Duodenal mucosa (tissue), 2 donors: ENCODE results near the gene TSR1.

Experiments
- H3K27ac ChIP-seq: one replicate; pipeline ENCODE4 v1.7.0; 2013; ENCODE audit warnings: low read depth, low read length
- H3K27me3 ChIP-seq, 2 donors: one replicate each; pipeline ENCODE4 v1.7.0; 2013; ENCODE audit warnings: low read length in 2 of 2, control low read depth in 1 of 2; ENCODE audit not compliant: insufficient read depth in 2 of 2, control insufficient read depth in 1 of 2
- H3K36me3 ChIP-seq, 2 donors: one replicate each; pipeline ENCODE4 v1.7.0; 2013; ENCODE audit warnings: low read length in 2 of 2, control low read depth in 1 of 2; ENCODE audit not compliant: insufficient read depth in 2 of 2, control insufficient read depth in 1 of 2
- H3K4me1 ChIP-seq, 2 donors: one replicate each; pipeline ENCODE4 v1.7.0; 2013; ENCODE audit warnings: low read length in 2 of 2, control low read depth in 1 of 2; ENCODE audit not compliant: insufficient read depth in 2 of 2, control insufficient read depth in 1 of 2
- H3K4me3 ChIP-seq, 2 donors: one replicate each; pipeline ENCODE4 v1.7.0; 2013; ENCODE audit warnings: low read length in 2 of 2, low read depth in 1 of 2
- H3K9ac ChIP-seq, 2 donors: one replicate each; pipeline ENCODE4 v1.7.0; 2013; ENCODE audit warnings: low read length in 2 of 2, low read depth in 1 of 2
- H3K9me3 ChIP-seq, 2 donors: one replicate each; pipeline ENCODE4 v1.7.0; 2013; ENCODE audit warnings: low read length in 2 of 2, control low read depth in 1 of 2; ENCODE audit not compliant: control insufficient read depth in 1 of 2

The TSR1 gene

DNA sequence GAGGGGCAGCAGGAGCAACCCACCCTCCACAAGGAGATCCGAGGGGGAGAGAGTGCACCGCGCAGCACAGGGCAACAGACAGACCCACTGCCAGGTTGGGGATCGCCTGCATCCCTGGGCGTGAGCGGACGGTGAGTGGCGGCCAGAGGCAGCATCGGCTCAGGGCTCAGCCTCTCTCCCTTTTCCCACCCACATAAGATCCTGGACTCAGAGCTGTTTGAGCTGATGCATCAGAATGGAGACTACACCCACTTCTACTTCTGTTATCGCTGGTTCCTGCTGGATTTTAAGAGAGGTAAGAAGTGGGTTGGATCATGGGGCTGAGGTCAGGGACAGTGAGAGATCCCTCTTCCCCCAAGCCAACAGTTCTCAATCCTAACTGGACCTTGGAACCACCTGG, 41.4 kb upstream of the TSR1 start:
- no peak overlapping the region for H3K9ac ChIP-seq
- no peak overlapping the region for H3K27ac ChIP-seq
- H3K36me3 ChIP-seq, result peaks cover 21 to 63% of the 10 kb centered on the region in 2 donors
- no peaks in the 10 kb centered on the region for H3K4me1 ChIP-seq
- no peak overlapping the region for H3K4me3 ChIP-seq
- H3K27me3 ChIP-seq, result no peaks in the 10 kb centered on the region
- no peaks in the 10 kb centered on the region for H3K9me3 ChIP-seq

DNA sequence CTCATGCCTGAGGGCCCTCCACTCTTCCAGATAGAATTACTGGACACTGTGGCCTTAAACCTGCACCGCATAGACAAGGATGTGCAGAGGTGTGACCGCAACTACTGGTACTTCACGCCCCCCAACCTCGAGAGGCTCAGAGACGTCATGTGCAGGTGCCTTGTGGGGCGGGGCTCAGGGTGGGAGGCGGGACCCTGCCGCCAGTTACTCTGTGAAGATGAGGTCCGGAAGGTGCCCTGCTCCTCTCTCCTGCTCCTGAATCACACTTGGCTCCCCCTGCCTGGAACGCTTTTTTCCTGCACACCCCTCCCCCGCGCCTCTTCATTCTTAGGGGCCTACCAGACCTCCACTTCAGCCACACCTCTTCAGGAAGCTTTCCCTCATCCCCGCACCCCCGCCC, 39.9 kb upstream of the TSR1 start:
- no peak overlapping the region for H3K27ac ChIP-seq
- no peaks in the 10 kb centered on the region for H3K9me3 ChIP-seq
- H3K4me1 ChIP-seq, result no peaks in the 10 kb centered on the region
- H3K4me3 ChIP-seq, result no peak overlapping the region
- H3K36me3 ChIP-seq, result peaks cover 24 to 68% of the 10 kb centered on the region in 2 donors
- H3K27me3 ChIP-seq, result no peaks in the 10 kb centered on the region
- no peak overlapping the region for H3K9ac ChIP-seq

DNA sequence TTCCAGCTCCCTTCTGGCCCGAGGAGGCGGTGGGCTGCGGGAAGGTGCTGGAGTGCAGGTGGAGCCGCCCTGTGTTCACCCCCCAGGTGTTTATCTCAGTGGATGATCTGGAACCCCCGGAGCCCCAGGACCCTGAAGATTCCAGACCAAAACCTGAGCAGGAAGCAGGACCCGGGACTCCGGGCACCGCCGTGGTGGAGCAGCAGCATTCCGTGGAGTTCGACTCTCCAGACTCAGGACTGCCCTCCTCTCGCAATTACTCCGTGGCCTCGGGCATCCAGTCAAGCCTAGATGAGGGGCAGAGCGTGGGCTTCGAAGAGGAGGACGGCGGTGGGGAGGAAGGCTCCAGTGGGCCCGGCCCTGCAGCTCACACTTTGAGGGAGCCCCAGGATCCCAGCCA, 39.1 kb upstream of the TSR1 start:
- no peaks in the 10 kb centered on the region for H3K27me3 ChIP-seq
- H3K9me3 ChIP-seq, result no peaks in the 10 kb centered on the region
- H3K9ac ChIP-seq, result no peak overlapping the region
- no peak overlapping the region for H3K4me3 ChIP-seq
- no peak overlapping the region for H3K27ac ChIP-seq
- peaks cover 25 to 64% of the 10 kb centered on the region in 2 donors for H3K36me3 ChIP-seq
- no peaks in the 10 kb centered on the region for H3K4me1 ChIP-seq

DNA sequence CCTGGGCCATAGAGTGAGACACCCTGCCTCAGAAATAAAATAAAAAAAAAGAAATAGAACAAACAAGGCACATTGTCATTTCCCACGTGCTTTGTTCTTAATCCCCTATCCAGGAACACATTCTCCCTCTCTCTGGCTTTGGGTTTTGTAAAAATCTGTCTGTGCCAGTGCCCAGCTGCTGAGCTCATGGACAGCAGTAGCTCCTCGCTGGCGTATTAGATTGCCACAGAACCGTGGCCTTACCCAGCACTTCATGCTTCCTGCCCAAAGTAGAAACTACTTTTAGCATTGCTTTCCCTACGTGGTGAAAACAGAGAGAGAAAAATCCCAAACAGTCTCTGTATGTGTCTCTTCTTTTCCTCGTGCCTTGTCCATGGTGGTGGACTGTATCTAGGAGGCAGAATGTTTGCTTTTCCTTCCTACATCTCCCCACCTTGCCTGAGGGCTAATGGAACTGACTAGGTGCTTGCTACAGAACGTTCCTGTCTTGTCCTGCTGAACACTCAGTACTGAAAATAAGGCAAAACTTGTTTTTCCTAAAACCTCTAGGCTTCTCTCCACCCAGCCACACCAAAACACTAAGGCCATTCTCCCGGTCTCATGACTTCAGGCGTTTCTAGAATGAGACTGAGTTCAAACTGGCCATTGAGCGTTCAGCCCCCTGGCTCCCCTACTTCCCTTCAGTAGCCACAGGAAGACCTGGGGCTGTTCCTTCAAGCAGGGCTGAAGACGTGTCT, 38.5 kb upstream of the TSR1 start:
- Histone ChIP-seq H3K27ac (no peak overlapping the region), H3K4me3 (no peak overlapping the region), H3K9ac (no peak overlapping the region), H3K9me3 (no peaks in the 10 kb centered on the region), H3K36me3 (peaks cover 25 to 58% of the 10 kb centered on the region in 2 donors), H3K27me3 (no peaks in the 10 kb centered on the region), H3K4me1 (no peaks in the 10 kb centered on the region)

DNA sequence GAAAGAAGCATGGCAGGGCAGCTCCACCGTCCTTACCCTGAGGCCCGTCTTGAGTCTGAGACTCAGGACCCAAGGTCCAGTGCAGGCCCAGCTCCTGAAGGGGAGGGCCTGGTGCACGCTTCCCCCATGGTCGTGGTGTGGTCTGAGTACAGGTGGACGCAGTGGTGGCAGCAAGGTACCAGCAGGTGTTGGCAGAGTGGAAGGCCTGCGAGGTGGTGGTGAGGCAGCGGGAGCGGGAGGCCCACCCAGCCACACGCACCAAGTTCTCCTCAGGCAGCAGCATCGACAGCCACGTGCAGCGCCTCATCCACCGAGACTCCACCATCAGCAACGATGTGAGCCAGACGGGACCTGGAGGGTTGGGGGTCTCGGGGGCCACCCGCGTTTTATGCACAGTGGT, 36.9 kb upstream of the TSR1 start:
- no peak overlapping the region for H3K9ac ChIP-seq
- no peaks in the 10 kb centered on the region for H3K9me3 ChIP-seq
- no peaks in the 10 kb centered on the region for H3K4me1 ChIP-seq
- no peak overlapping the region for H3K4me3 ChIP-seq
- no peak overlapping the region for H3K27ac ChIP-seq
- no peaks in the 10 kb centered on the region for H3K27me3 ChIP-seq
- peaks cover 20 to 46% of the 10 kb centered on the region in 2 donors for H3K36me3 ChIP-seq

DNA sequence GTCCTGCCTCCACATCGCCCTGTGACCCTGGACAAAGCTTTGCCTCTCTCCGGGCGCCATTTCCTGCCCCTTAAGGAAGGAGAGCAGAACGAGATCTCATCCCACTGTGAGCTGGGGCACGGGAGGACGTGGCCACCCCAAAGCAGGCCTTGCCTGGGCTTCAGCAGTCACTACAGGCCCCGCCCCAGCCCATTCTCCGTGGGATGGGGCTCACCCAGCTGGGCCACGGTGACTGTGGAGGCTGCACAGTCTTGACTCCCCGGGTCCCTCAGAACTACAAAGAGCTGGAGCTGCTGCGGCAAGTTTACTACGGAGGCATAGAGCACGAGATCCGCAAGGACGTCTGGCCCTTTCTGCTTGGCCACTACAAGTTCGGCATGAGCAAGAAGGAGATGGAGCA, 36.4 kb upstream of the TSR1 start:
- Histone ChIP-seq H3K27ac (no peak overlapping the region), H3K9ac (no peak overlapping the region), H3K9me3 (no peaks in the 10 kb centered on the region), H3K4me3 (no peak overlapping the region), H3K4me1 (no peaks in the 10 kb centered on the region), H3K27me3 (no peaks in the 10 kb centered on the region), H3K36me3 (peaks cover 18 to 44% of the 10 kb centered on the region in 2 donors)

DNA sequence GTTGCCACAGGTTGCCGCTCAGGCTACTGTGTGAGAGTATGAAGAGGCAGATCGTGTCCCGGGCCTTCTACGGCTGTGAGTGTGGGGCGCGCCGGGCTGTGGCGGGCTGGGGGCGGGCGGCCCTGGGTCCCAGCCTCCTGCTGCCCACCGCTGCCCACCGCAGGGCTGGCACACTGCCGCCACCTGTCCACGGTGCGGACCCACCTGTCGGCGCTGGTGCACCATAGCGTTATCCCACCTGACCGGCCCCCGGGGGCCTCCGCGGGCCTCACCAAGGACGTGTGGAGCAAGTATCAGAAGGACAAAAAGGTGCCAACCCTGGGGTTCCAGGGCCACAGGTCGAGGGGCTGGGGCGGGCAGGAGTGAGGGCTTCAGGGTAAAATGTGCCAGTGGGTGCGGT, 35.9 kb upstream of the TSR1 start:
- Histone ChIP-seq H3K27ac (no peak overlapping the region), H3K36me3 (peaks cover 16 to 41% of the 10 kb centered on the region in 2 donors)

DNA sequence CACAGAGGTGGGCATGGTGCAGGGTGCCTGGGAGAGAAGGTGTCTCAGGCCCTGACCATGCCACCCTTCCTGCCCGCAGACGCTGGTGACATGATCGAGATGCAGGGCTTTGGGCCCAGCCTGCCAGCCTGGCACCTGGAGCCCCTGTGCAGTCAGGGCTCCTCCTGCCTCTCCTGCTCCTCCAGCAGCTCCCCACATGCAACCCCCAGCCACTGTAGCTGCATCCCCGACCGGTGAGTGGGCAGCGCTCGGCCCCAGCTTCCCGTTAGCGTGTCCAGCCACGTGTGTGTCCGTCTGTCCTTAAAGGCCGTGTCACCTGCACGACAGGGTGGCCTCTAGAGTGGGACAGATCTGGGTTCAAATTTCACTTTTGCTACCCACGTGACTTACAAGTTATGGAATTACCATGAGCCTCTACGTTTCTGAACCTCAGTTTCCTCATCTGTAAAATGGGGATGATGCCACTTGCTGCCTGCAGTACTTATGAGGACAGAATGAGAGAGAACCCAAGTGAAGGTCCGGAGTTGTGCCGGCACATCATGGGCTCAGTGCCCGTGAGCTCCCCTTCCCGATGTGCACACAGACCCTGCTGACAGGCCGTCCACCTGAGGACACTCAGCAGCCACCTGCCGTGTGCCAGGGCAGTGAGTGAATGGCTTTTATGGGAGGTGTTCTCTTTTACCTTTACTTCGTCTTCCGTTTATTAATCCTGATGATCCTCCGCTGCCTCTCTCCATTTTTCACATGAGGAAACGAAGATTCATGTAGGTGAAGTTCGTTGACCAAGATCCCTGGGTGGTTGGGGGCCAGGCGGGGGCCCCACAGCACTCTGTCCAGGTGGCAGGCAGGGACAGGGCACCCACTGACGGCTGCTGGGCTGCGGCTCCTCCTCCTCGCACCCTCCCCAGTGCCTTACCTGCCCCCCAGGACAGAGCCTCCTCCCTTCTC, 35.2 kb upstream of the TSR1 start:
- Histone ChIP-seq H3K27ac (no peak overlapping the region), H3K9ac (no peak overlapping the region), H3K27me3 (no peaks in the 10 kb centered on the region), H3K4me1 (no peaks in the 10 kb centered on the region), H3K9me3 (no peaks in the 10 kb centered on the region), H3K4me3 (no peak overlapping the region), H3K36me3 (peaks cover 10 to 41% of the 10 kb centered on the region in 2 donors)

More for the DNA sequence above, 35.9 kb upstream of the TSR1 start:
- Histone ChIP-seq H3K9ac (no peak overlapping the region), H3K4me3 (no peak overlapping the region), H3K27me3 (no peaks in the 10 kb centered on the region), H3K4me1 (no peaks in the 10 kb centered on the region), H3K9me3 (no peaks in the 10 kb centered on the region)

DNA sequence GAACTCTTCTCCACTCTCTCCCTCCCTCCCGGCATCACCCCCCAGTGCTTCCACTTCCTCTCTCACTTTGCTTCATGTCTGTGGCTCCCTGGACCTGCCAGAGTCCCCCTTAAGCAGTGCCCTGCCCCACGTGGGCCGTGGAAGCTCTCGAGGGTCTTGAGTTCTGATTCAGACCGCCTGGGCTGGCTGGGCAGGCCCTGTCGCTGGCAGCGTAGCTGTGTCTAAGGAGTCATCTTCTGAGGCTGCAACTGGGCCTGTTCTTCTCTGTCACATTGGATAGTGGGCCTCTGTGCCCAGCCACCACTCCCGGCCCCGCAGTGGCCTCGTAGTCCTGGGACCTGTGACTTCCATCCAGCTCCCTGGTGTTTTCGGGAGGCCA, 33.9 kb upstream of the TSR1 start:
- Histone ChIP-seq H3K4me3 (no peak overlapping the region), H3K27ac (no peak overlapping the region), H3K27me3 (no peaks in the 10 kb centered on the region), H3K9me3 (no peaks in the 10 kb centered on the region), H3K9ac (no peak overlapping the region), H3K36me3 (peaks cover 13 to 34% of the 10 kb centered on the region in 2 donors), H3K4me1 (no peaks in the 10 kb centered on the region)

DNA sequence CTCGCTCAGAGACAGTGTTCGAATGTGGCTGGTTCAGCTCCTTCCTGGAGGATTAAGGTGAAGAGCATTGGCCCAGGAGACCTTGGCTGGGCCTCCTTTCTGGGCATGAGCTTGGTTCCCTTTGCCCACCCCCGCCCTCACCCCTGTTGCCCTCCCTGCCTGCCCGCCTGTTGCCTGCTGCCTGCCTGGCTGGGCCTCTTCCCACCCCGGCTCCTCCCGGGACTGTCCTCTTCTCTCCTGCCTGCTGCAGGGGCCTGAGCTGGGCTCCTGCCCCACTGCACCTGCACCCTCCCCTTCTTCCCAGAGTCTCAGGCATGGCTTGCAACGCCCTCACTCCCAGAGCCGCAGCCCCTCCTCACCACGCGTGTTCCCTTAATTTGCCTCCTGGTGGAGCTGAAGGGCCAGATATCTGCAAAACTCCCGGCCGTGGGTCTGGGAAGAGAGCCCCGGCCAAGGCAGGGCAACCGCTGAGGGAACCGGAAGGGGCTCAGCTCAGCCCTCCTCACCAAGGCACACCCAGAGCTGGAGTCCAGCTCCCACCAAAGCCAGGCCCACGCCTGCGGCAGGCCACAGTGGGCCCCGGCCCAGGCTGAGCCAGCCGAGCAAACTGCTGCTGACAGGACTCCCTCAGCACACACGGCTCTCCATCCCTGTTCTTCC, 33.4 kb upstream of the TSR1 start:
- Histone ChIP-seq H3K27ac (no peak overlapping the region), H3K4me1 (no peaks in the 10 kb centered on the region), H3K9me3 (no peaks in the 10 kb centered on the region), H3K4me3 (no peak overlapping the region), H3K27me3 (no peaks in the 10 kb centered on the region), H3K36me3 (peaks cover 13 to 32% of the 10 kb centered on the region in 2 donors), H3K9ac (no peak overlapping the region)
